HG03558 (cell line): ENCODE data around the gene ODAD3.
"Not testable (repeated sequence)": the region's sequence is repeated elsewhere in the genome, so short reads cannot be mapped to it uniquely, and the experiment has no call there.

Source experiments
- ATAC-seq: cut with Tn5 transposase; IDR thresholded peaks from one replicate; pipeline ENCODE4 v1.9.1; 2021; ENCODE audit warnings: moderate number of reproducible peaks; ENCODE audit not compliant: unreplicated experiment; ENCODE audit errors: extremely low read depth

The ODAD3 gene

DNA sequence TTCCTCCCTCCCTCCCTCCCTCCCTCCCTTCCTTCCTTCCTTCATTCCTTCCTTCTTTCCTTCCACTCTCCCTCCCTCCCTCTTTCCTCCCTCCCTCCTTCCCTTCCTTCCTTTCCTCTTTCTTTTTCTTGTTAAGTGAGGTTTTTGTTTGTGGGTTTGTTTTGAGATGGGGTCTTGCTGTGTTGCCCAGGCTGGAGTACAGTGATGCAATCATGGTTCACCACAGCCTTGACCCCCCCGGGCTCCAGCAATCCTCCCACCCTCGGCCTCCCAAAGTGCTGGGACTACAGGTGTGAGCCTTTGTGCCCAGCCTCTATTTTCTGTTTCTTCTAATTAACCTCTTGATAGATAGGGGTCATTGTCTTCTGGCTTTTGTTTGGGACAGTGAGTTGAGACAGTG, 26.5 kb upstream of the ODAD3 start:
- ATAC-seq: no peak

DNA sequence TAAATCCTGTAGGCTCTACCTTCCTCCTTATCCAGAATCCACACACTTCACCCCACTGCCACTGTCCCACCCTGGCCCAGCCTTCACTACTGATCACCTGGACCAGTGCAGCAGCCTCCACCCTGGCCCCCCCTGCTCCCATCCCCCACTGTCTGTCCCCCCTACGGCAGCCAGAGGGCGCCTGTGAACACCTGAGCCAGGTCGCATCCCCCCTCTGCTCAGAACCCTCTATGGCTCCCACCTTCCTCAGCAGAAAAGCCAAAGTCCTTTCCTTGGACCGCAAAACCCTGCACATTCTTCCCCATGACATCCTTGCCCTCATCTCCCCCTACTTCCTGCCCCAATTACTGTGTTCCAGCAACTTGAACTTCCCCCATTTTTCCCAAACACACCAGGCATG, 25.3 kb upstream of the ODAD3 start:
- no peak for ATAC-seq

DNA sequence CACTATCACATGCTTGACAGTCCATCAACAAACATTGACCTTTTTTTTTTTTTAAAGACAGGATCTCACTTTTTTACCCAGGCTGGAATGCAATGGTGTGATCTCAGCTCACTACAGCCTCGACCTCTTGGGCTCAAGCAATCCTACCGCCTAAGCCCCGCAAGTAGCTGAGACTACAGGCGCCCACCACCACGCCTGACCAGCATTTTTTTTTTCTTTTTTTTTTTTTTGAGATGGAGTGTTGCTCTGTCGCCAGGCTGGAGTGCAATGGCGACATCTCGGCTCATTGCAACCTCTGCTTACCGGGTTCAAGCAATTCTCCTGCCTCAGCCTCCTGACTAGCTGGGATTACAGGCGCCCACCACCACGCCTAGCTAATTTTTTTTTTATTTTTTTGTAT, 24.0 kb upstream of the ODAD3 start:
- not testable (repeated sequence) for ATAC-seq

DNA sequence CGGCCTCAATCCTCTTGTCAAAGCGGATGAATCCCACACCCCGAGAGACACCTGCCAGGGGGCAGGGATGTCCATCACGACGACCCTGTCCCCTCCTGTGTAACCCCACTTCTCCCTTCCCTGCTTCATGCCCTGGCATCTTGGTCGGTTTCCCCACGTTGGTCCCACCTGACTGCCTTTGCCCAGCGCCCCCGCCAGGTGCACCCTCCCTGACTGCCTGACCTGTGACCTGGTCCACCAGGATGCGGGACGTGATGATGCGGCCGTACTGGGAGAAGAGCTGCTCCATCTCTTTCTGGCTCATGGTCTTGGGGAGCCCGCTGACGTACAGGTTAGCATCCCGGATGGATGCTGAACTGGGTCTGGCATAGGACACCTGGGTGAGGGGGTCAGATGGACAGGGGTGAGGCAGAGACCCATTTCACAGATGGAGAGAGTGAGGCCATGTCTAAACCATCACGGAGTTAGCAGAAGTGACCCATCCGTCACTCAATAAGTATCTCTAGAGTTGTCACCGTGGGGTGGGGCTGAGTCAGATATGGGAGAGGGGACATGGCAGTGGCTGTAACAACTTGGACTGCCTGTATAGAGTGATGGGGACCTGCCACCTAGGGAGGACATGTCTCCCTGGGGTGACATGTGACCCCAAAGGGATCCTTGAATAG, 23.4 kb upstream of the ODAD3 start:
- ATAC-seq: no peak

DNA sequence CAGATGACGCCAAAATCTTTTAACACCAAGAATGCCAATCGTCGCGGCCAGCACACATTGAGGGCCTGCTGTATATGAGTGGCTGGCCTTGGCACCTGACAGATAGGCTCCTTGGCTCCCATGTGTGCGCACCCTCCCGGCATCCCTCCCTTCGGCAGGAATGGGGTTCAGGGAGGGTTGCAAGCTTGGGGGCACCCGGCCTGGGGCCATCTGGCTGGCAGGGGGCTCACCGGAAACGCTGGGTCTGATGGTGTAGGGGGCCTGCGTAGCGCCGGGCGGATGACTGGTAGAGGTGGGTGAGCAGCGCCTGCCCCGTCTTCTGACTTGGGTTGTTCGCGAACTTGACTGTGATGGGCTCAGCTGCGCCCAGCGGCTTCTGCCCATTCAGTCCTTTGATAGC, 22.9 kb upstream of the ODAD3 start:
- ATAC-seq: no peak

DNA sequence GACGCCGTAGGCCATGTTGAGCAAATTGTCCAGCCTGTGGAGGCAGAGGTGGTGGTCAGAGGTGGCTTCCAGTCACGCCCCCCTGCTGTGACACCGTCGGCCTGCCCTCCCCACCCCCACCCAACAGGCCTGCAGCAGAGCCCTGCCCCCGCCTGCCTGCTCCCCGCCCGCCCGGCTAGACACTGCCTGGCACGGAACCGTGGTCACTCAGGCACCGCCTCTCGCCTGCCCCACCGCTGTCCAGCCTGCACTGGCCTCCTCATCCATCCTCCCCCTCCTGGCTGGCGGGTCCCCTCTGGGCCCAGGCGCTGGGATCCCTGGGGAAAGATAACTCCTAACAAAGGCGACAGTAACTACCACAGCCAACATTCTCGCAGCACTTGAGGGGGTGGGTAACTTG, 22.2 kb upstream of the ODAD3 start:
- ATAC-seq: no peak

DNA sequence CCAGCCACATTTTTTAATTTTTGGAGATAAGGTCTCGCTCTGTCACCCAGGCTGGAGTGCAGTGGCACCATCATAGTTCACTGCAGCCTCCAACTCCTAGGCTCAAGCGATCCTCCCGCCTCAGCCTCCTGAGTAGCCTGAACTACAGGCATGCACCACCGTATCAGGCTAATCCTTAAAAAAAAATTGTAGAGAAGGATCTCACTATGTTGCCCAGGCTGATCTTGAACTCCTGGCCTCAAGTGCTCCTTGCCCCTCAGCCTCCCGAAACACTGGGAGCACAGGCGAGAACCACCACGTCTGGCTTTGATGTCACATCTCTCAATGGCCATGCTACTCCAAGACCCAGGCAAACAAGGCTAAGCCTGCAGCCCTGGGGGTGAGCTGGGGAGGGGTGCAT, 21.7 kb upstream of the ODAD3 start:
- no peak for ATAC-seq

DNA sequence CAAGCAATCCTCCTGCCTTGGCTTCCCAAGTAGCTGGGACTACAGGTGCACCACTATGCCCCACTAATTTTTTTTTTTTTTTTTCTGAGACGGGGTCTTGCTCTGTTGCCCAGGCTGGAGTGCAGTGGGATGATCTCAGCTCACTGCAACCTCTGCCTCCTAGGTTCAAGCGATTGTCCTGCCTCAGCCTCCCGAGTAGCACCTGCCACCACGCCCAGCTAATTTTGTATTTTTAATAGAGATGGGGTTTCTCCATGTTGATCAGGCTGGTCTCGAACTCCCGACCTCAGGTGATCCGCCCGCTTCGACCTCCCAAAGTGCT, 20.3 kb upstream of the ODAD3 start:
- ATAC-seq: not testable (repeated sequence)

DNA sequence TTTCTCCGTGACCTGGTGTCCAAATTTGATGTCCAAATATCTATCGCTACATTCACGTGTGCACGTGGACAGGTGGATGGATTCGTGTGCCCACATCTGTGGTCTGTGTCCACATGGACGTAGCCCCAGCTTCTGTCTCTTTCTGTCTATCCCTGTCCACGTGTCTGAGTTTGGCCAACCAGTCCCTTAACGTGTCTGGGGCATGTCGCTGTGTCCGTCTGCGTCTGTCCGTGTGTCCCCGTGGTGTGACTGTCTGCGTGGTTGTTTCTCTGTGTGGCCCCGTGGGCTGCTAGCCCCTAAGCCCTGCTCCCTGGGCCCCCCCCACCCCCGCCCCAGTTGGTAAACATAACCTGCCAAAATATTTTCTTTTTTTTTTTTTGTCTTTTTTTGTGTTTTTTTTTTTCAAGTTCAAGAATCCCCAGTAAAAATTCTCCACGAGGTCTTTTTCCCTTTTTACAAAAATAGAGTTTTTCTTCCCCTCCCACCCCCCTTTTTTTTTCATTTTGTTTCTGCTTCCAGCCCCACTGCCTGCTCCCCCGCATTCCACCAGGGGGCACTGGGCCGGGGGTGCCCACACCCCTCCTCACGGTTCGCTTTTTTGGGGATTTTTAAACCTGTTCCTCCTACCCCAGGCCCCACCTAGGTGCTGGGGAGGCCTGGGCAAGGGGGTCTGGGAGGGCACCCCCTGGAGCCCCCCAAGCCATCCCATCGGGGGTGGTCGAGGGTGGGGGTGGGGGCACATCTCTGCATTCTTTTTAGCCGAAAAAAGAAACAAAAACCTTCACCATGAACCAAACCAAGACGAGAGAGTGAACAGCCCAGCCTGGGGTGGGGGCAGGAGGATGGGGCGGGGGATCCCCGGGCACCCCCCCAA, 18.8 kb upstream of the ODAD3 start:
- no peak for ATAC-seq

DNA sequence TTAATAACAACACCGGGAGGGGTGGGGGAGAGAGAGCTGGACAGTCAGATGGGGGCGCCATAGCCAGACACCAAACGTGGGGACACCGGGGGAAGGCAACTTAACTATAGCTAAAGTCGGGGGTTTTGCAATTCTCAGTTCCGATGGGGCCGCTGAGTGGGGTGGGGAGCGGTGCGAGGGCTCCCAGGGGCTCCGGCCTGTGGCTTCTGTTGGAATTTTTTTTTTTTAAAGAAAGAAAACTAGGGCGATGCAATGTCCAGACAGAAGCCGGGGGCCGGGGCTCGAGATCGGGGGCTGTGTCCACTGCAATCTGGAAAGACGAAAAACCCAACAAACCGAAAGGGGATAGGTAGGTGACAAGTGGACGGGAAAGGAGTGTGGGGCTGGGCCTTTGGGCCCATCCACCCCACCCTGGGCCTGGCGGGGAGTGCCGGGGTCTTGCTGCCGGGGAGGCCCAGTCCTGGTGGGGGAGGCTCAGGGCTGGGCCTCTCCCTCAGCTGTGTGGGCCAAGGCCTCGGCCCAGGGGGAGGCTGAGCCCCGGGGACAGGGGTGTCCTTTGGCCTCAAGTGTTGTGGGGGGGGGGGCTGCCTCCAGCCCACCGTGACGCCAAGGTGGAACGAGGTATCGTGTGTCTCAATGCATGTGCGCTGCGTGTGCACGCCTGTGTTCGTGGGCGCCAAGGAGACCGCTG, 17.8 kb upstream of the ODAD3 start:
- ATAC-seq: no peak

DNA sequence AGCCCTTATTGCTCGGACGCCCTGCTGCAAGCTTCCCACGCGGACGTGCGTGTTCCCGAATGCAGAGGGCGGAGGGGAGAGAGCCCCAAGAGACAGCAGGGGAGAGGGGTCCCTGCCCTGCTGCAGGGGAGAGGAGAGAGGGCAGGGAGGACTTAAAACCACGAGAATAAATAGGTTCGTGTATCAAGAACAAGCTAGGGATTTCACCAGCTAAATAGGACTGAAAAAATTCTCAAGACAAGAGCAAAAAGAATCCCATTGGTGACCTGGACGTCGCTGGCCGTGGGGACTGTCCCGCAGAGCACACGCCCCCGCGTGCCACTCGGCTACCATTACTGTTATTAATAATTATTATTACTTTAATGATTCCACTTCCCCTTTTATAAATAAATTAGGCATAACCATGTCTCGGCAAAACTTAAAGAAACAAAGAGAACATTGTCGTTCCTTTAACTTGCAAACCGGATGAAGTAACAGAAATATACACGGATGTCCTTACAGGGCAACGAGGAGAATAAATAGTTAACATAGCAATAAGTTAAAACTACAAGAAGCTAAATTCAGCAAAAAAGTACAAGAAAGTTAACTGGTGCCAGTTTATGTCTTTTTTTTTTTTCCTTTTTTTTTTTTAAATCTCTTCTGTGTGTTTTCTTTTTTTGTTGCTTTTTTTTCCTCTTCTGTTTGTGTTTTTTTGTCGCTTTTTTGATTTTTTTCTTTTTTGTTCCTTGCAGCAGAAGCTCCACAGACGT, 17.1 kb upstream of the ODAD3 start:
- no peak for ATAC-seq

DNA sequence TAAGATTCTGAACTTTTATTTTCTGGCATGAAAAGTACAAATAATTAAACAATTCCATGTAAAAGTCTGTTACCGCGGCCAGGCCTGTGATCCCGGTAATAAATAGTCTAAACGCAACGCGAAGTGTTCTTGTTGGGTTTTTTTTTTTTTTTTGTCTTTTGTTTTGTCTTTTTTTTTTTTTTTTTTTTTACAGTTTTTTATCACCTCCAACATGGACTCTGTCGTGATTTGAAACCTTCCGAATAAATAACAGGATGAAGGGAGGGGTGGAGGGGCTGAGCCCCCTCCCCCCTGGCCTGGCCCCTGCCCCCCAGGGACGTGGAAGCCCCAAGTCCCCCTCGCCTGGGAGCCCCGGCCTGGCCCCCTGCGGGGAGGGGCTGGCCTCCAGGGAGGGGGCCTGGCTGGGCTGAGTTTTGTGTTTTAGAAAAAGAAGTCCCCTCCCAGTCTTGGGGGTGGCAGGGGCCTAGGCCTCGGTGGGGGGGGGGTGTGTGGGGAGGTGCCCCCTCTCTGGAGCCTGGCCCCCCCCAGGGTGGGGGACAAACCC, 16.5 kb upstream of the ODAD3 start:
- no peak for ATAC-seq

DNA sequence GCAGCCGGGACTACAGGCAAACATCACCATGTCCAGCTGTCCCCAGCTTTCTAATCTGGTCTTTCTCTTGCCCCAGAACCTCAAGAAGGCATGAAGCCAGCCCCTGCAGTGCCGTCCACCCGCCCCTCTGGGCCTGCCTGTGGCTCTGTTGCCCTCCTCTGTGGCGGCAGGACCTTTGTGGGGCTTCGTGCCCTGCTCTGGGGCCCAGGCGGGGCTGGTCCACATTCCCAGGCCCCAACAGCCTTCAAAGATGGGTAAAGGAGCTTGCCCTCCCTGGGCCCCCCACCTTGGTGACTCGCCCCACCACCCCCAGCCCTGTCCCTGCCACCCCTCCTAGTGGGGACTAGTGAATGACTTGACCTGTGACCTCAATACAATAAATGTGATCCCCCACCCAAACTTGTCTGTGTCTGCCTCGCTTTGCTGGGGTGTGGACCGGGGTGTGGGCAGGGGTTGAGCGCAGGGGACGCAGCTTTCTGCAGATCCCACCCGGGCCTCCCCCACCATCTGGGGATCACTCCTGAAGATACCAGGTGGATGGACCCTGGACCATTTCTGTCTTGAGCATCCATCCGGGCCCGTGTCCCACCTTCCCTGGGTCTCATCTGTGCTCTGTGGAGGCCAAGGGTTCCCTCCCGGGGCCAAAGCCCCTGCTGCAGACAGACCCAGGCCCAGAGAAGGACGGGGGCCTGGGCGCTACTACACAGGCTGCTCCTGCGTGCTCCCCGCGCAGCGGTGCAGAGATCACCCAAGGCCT, 15.8 kb upstream of the ODAD3 start:
- ATAC-seq: no peak

DNA sequence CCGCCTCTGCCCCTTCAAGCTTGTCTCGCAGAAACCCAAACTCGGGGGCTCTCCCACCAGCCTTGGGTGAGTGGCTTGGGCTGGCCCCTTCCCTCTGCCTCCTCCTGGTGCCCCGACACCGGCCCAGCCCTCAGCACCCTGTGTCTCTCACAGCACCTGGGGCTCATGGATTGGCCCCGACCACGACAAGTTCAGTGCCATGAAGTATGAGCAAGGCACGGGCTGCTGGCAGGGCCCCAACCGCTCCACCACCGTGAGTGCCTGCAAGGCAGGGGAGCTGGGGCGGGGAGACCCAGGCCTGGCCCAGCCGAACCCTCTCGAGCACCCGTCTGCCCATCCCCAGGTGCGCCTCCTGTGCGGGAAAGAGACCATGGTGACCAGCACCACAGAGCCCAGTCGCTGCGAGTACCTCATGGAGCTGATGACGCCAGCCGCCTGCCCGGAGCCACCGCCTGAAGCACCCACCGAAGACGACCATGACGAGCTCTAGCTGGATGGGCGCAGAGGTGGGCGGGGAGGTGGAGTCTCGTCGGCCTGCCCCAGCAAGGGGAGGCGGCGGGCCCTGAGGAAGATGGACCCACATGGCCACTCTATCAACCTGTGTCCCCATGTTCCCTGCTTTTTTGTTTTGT, 14.1 kb upstream of the ODAD3 start:
- ATAC-seq: no peak

DNA sequence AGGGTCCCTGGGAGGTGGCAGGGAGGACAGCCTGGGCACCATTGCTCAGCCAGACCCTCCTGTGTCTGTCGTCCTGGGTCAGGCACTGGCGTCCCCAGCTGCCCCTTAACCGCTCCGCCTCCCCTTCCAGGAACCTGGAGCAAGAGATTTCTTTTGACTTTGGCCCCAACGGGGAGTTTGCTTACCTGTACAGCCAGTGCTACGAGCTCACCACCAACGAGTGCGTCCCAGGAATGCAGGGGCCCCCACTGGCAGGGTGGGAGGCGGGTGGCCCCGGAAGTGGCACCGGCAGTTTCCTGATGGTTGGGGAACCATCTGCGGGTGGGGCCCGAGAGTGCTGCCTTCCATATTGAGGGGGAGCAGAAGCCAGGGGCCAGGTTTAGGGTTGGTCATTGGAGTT, 13.5 kb upstream of the ODAD3 start:
- no peak for ATAC-seq

DNA sequence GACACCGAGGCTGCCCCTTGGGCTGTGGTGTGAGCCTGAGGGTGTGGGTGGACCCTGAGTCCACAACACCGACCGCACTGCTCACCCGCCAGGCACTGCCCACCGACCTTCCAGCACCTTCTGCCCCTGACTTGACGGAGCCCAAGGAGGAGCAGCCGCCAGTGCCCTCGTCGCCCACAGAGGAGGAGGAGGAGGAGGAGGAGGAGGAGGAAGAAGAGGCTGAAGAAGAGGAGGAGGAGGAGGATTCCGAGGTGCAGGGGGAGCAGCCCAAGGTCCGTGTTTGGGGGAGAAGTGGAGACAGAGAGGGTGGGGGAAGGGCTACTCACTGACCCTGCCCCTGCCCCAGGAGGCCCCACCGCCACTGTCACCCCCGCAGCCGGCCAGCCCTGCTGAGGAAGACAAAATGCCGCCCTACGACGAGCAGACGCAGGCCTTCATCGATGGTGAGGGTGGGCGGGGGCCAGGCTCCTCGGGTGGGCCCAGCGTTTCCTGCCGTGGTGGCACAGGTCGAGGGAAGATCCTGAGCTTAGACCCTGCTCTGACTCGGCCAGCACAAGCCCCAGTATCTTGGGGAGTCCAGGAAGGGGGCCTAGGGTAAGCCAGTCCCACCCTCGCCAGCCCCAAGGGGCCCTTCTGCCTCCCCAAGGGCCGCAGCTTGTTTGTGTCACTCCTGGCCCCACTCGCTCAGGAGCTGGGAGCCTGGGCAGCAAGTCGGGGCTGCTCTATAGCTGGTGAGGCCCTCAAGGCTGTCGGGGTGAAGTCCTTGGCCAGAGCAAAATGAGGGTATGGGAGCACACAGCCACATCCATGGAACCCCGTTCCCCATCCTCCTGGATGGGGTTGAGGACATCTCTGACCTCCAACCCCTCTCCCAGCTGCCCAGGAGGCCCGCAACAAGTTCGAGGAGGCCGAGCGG, 12.7 kb upstream of the ODAD3 start:
- ATAC-seq: no peak

DNA sequence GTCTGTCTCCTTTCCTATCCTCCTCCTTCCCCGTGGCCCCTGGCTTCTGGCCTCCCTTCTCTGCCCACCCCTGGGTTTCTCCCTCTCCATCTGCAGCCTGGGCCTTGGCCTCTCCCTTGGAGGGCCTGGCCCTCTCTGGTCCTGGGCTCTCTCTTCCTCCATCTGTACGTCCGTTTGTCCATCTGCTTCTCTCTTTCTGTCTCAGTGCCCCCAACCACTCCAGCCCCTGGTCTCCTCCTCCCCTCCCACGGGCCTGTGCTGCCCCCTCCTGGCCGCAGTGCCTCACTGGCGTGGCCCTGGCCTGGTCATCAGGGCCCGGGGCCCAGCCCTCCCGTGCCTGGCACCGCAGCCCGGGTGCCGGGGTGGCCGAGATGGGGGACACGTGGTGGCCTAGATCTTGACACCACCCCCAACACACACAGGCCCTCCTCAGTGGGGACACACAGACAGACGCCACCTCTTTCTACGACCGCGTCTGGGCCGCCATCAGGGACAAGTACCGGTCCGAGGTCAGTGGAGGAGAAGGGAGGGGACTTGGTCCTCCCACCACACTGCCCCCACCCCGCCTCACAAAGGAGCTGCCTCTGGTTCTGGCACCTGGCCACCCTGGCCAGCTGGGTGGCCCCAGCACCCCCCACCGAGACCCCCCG, 11.9 kb upstream of the ODAD3 start:
- ATAC-seq: no peak

DNA sequence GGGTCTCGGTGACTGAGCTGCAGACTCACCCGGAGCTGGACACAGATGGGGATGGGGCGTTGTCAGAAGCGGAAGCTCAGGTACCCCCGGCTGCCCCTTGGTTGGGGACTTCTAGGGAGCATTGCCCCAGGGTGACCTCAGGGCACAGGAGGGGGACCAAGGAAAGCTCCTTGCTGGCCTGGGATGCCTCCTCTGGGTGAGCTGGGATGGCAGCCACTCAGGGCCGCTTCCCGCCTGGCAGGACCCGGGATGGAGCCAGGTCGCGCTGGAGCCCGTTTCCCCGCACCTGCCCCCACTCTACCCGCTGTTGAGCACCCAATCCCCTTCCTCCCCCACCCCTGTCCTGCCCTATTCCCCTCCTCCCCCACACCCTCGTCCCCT, 11.3 kb upstream of the ODAD3 start:
- no peak for ATAC-seq
